Measurements from ENCODE around the gene HOXA10.

The HOXA10 gene

DNA sequence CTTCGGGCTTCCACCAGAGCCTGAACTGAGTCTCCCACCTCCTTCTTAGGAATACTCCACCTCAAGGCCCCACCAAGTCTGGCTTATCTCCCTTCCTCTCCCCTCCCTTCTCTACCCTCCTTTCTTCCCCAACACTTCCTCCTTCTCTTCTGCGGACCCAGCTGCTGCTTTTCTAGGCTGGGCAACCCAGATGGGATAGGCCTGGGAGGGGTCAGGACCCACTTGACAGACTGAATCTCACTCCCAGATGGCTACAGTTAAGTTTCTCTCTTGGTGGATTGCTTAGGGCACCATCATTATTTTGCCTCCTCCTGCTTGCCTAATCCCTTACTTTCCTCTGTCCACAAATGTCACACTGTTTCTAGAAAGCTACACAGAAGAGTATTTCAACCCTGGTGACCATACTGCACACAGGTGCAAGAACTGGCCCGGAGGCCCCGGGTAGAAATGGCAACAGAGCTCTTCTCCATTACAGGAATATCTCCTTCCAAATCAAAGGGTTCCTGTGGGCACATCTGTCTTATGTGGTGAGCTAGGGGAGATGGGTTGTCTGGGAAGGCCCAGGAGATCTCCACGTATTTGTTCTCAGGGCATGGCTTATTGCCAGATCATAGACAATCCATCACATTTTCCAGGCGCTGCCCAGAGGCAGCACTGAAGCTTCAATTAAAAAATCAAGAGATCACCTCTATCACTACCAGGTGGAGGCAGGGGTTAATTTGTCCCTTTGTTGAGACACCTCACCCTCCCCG lies 16.1 kb upstream of the HOXA10 start:
- DNase-seq: no peak

DNA sequence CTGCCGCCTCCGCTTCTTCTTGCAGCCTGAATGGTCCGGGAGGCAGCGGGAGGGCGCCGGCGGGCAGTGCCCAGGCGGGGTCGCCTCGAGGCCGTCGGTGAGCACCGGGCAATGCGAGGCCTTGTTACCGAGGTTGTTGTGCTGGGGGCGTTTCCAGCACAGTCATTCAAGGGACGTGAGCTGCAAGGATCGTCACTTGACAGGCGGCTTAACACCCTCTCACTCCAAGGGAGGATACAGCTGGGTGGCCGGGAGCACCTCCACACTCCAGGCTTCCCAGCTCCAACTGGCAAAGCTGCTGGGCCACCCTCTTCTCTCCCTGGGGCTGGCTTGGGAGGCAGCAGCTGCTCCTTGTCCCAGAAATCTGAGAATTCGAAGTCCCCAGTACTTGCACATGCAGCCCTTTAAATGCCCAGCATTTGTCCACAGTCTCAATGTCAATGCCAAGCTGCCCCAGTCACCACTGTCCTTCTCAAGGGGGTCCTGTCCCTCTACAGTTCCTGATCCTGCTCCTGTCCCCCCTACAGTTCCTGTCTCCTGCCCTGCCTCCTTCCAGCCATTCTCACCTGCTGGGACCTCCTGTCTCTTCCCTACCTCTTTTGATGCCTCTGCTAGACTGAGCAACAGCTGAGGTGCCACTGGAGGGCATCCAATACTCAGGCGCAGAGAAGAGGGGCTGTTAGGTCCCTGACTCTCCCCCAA lies 15.3 kb upstream of the HOXA10 start:
- no peak for DNase-seq

DNA sequence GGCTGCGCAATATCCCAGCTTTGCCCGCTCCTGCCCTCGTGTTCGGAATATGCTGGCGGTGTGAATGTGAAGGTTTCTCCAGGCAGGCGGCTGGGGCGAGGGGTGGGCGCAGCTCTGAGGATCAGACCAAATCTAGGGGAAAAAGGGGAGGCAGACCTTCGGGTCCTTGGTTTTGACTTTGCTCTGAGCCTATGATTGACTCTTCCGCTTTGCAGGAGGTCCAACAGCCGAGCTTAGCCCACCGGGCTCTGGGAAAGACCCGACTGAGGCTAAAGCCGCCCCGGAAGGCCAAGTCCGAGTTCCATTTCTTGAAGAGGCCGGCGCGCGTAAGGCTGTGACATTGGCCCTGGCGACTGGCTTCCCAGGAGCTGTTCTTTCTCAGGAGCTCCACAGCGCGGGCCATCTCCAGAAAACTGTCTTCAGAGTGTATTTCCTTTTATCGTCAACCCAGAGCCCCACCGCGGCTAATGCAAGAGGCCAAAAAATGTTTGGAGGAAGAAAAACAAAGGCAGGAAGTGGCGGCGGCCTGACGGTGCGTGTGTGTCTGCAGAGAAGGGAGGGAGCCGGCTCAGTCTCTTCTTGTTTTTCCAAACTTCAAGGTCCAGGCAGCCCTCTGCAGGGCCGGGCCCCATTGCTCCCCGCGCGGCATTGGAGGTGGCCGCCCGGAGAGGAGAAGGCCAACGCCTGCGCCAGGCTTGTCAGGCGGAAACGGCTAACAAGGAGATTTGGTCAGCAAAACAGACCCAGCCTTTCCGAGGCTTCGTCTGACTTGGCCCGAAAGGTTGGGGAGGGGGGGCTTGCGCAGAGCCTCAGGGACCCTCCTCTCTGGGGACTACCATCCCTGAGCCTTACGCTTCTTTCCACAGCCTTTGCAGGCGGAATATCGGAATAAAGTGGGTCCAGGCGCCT lies 14.5 kb upstream of the HOXA10 start:
- peak; percentile 69 for DNase-seq

DNA sequence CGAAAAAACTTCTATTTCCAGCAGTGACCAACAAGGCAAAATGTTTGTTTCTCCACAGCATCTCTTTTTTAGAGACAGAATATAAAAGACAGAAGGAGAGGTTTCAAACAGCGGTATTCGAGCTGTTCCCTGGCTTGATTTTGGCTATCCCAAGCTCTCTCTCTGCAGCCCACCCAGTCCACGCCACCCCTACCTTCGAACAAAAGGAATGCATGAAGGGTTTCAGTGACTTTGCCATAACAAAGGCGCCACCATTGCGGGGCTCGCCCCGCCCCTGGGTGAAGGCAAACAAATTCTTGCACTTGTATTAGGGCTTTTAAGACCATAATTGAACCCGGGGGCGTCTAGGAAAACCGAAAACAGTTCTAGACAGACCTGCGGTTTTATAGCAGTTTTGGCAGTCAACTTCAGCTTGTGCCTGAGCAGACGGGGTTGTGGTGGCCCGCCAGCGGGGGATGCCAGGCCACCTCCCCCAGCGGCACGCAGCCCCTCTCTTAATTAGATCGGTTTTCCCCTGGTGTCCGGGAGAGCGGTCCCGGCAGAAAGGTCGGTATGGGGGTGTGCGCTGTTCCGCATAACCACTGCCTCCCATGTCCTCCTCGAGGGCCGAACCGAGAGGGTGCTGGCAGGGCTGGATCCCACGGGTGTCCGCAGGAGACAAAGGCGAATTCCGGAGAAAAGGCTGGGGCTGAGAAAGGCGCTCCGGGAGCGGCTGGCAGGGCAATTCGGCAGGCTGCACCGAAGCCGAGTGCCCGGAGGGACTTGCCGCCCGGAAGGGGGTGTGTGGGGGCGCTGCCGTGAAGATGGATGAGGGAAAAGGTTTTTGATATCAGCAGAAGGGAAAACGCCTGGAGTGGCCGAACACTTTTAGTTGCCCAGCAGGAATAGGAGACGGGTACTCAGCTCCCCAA lies 13.6 kb upstream of the HOXA10 start:
- DNase-seq: no peak

DNA sequence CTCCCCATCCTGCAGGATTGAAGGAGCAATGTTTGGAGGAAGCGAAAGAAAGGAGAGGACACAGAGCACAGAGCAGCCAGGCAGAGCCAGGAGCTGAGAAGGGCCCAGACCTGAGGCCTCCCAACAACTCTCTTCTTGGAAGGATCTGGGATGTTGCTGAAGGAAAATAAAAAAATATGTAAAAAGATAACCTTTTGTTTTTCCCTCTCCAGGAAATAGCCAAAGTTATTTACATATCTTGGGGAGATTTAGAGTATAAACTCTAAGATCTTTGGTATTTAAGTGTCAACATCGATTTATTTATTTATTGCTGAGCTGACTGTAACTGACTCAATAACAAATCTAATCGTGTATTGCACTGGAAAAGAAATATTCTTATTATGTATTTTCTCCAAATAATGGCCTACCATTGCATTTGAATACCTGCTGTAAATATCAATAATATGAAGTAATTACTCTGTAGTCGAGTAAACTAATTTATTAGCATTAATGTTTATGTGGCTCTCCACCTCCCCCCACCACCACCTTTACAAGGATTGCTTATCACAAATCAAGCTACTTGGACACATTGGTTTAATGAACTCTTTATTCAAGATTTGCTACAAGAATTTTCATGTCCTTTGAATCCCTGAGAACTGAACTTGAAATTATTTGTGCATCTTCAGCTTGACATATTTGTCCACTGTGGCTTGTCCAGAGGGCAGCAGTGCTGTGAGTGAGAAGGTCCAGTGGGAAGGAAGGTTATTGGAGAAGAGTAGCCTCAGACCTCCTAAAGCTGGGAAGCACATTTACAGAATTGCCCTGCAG lies 12.8 kb upstream of the HOXA10 start:
- no peak for DNase-seq

DNA sequence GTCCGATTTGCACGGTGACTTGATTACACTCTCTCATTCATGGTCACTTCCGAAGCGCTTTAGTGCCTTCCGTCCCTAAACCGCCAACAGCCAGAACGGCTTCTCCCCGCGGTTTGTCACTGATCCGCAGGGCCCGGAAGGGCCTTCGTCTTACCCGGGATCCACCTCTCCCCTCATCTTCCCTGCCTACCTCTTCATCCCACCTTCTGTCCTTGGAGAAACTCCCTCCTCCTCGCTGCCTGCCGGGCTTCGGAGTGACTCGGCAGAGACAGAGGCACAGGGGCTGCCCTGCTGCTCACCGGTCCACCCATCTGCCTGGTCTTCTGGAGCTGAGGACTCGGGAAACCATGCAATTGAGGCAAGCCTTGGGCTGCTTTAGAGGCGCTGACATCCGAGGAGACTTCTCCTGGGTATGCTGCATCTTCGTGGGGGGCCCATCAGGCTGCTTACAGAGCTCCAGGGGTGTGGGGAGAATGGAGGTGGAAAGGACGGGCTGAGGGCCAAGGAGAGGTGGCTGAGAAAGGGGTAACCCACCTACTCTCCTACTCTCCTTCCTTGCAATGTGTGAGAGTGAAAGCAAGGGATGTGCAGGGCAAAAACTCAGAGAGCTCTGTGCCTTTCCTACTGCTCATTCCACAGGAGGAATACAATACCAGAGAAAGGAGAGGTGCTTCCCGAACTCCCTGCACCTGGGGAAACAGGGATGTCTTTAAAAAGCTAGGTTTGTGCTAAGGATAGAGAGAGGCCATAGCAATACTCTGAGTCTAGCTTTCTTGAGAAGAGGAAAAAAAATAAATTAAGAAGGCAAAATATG lies 11.9 kb upstream of the HOXA10 start:
- no peak for DNase-seq

DNA sequence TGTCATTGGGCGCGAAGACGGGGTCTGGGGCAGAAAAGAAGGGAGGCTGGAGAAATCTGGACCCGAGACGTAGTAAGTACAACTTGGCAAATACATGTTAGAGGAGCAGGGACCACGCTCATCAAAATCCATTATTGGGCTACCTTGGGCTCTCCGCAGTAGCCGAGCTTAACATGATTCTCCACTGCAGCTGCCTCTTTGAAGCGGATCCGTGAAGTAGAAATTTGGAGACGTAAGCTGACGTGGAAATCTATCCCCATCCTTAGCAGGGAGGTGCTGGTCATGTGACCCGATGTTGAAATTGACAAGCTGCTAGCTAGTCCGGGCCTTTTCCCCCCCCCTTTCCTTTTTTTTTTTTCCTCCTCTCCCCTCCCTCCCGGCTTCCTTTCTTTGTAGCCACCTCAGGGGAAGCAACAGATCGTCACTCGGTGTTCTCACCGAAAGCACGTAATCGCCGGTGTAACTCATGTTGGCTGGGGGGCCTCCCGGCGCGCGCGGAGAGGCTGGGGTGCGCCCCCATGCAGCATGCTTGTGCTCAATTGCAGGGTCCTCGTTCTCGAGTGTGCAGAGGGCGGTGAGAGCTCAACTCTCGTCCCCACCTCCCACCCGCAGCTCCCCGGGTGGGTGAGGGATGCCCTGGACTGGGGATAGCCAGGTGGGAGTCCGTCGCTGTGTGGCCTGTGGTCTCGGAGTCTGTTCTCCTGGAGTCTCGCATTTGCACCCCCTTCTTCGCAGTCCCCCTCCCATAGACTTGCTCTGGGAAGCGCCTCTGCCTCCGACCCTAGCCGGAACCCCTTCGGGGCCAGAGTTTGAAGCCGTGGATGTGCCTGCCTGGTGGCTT lies 11.1 kb upstream of the HOXA10 start, which contains the start of gene HOXA11:
TSS of gene HOXA11 (minus strand) at position 220 of the 841 bp plus-strand sequence. CDS start at position 132, 88 bp downstream.
- no peak for DNase-seq

DNA sequence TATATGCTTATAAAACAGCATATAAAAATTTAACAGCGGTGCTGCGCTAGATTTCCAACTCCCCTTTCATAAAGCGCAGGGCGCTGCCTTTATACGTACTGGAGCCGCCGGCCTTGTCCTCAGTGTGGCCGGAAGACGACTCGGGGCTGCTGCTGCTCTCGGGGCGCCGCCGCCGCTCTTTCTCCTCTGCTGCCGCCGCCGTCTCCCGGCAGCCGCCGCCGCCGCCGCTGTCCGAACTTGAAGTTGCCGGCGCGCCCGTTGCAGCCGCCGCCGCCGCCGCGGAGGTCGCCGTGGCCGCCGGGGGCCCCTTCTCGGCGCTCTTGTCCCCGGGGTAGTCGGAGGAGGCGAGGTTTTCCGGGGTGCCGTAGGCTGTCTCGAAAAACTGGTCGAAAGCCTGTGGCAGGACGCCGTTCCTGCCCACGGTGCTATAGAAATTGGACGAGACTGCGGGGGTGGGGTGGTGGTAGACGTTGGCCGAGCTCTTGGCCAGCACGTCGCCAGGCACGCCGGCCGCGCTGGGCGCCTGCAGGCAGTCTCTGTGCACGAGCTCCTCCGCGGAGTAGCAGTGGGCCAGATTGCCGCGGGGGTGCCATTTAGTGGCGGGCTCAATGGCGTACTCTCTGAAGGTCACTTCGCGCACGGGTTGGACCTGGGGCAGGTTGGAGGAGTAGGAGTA lies 10.4 kb upstream of the HOXA10 start:
- DNase-seq: peak; percentile 48

DNA sequence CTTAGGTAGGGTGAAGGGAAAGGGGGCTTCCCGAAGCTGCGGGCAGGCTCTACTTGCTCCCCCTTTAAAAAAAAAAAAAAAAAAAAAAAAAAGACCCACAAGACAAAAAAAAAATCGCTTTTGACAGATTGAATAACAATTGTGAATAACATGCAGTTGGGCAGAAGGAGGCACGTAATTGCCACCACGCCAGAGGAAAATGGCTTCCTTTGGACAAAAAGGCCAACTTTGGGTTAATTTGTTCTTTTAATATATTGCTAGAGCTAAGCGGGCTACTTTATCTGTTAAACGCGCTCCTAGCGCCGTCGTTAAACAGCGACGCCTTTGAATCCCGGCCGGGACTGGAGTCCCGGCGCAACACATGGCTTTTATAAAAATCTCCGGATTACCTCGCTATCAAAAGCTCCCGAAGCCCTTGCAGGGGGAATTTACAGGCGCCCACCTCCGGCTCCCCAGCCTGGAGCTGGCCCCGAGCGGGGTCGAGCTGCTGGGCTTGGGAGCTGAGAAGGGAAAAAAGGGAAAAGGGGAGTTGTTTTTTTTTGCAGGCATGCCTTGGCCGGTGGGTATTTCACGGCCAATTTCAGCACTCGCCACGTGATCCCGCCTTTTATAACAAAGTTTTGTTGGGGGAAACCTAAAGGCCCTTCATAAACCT lies 9.7 kb upstream of the HOXA10 start:
- DNase-seq: no peak

DNA sequence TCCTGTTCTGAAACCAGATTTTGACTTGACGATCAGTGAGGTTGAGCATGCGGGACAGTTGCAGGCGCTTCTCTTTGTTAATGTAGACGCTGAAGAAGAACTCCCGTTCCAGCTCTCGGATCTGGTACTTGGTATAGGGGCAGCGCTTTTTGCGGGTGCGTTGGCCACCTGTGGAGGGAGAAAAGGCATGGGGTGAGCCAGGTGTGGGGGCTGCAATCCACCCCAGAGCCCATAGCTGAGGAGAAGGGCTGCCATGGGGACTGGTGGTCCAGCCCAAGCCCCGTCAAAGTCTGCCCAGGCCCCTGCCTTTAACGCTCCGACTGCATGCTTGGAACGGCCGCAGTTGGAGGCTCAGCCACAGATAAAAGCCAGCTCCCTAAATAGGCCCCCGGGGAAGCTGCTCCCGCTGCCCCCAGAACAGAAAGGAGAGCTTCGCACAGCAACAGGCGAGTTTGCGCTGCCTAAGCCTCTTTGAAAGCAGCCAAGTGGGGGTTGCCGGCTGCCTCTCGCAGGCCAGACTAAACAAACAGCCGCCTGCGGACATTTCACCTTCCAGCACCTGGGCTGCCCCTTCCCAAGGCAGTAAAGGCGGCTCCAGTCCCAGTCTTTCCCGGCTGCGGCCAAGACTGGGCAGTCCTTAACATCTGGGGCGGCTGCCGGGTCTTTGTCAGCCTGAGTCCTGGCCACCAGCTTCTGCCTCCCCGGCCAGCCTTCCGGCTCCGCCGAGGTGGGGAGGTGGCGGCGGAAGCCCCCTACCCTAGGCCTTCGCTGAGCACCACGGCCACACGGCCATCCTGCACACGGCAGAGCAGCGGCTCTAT lies 9.0 kb upstream of the HOXA10 start:
- no peak for DNase-seq

DNA sequence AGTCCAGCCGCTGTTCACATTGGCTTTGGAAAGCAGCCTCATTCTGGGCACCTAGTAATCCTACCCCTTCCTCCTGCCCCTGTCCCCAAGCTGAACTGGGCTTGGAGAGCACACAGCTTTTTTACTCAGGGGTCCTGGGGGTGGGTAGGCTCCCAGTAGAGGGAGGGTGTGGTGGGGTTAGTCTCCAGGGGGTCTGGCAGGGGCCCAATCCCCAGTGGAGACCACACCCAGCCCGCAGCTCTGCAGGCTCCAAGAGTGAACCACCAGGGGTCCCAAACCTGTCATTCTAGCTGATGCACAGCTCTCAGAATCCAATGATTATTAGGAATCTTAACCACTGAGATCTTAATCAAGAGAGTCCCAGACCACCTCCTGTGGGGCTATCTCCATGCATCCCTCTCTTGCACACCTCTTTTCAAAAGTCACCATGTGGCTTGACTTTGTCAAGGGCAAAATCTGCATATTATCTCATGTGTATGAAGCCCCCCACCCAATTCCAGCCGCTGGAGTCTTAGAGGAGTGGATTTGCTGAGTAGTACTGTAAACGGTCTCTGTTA lies 8.2 kb upstream of the HOXA10 start:
- DNase-seq: no peak

DNA sequence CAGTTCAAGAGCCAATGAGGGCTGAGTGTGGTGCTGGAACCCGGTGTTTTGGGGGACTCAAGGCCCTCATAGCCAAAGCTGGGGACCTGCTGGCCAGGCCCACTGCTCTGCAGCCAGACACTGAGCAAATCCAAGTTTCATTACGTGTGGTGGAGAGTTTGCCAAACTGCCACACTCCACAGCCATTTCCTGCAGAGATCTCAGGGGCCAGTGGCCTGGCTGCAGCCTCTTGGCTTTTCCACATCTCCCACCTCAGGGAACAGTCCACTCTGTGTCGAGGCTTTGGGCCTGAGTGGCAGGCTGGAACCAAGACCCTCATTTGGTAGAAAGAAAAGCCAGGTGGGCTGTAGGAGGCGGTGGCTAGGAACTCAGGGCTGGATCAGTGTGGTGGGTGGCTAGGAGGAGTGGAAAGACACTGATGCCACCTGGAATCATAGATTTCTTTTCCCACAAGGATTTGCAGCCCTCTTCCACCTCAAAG lies 7.7 kb upstream of the HOXA10 start:
- no peak for DNase-seq

DNA sequence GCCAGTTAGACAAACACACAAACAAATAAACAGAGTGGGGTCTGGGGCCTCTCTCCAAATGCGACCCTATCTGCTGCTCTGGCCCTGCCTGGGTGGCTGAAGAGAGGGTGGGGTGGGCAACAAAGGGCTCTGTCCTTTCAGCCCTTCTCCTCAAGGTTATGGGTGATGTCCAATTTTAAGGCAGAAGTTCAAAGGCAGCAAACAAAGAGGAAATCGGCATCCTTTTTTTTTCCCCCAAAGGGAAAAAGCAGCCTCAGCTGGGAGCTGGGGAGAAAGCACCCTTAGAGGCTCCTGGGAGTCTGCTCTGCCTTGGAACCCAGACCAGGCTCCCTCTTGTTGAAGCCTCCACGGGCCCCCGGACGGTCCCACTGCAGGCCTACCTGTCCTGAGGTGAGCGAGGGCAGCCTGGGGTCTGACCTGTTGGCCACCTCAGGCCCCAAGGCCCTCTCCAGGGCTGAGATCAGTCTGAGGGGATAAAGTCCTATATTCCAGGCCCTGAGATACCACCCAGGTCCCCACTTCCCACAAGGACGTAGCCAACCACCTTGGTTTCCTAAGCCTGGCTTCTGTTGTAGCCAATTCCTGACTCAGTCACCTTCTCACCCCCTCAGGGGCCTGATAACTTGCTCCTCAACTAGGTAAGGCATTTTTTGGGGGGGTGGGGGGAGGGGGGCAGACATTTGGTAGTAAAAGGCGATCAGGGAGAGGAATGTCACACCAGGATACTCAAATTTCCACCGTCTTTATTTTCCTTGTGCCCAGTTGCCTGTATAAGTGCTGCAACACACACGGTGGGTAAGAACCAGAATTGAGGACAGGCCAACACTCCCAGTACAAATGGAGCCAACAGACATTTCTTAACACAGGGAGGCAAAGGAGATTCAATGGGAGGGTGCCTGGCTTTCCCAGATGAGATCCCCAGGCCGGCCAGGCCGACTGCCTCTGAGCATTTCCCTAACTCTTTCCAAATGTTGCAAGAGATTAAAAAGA lies 6.6 kb upstream of the HOXA10 start:
- no peak for DNase-seq

DNA sequence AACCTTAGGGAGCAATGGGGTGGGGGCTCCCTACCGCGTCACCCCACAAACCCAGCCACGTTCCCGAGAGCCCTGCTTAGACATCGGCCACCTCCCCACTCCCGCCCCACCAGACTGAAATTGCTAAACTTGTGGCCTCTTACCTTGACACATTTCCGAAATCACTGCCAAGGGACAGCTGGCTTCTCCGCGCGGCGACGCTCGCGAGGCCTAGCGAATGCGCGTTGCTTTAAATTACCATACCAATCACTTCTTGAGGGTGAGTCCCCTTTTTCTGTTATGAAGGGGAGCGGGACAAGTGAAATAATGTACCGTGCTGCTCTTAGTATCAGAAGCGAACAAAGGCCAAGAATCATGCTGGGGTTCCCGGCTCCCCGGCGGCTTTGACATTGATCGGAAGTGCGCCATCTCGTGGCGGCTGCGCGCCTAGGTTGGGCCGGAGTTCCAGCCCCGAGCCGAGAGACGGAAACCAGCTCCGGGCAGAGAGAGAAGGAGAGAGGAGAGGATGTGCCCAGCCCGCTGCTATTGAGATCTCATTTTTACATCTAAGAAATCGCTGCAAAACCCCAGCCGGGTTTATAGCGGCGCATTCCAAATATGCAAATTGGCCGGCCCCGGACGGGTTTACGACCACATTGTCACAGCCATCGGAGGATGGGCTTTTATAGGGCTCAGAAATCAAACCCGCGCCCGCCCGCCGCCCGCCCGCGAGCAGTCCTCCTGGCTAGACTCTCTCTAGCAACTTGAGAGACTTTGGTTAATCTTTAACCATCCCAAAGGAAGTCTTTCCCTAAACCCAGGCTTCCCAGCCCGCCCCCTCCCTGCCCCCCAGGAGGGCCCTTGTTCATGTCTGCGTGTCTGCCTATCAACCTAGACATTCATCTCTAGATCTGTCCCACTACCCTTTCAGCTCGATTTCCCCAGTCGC lies 5.6 kb upstream of the HOXA10 start:
- DNase-seq: peak; percentile 74
